Gastrocnemius medialis (tissue), 4 donors: ENCODE measurements around the gene LAMA4.
"Not testable (repeated sequence)": the region's sequence is repeated elsewhere in the genome, so short reads cannot be mapped to it uniquely, and the experiment has no call there.

Source experiments
- CTCF ChIP-seq, 5 experiments: fragments of 450-650 bp in 3 of 5; fragments of 200-600 bp in 2 of 5; sonication (generic) in 2 of 5; IDR thresholded peaks in 4 of 5; conservative IDR thresholded peaks in 1 of 5; 1 replicate in 4 of 5; 2 replicates in 1 of 5; pipeline ENCODE4 v1.5.1; 2016 to 2019; ENCODE audit warnings: antibody characterized with exemption in 5 of 5, mild to moderate bottlenecking in 3 of 5, moderate library complexity in 3 of 5
- POLR2A ChIP-seq, 2 donors: fragments of 450-650 bp; IDR thresholded peaks; one replicate each; pipeline ENCODE4 v1.6.1; 2017; ENCODE audit warnings: antibody characterized with exemption in 2 of 2, mild to moderate bottlenecking in 2 of 2, moderate library complexity in 2 of 2

GRCh38 chr6:112106026-112106425, 148.3 kb downstream of the LAMA4 start:
- TF ChIP-seq CTCF (IDR thresholded peaks at IDR 0.05 in 4 of 5, conservative IDR thresholded peaks at IDR 0.05 in 1 of 5); POLR2A (IDR thresholded peaks at IDR 0.05): not testable (repeated sequence)
